Kidney capillary endothelial cell (primary cell): ENCODE measurements around the gene BRMS1L.
A peak's percentile ranks its signal among the peaks of the same experiment; 100 is the strongest.

Experiments
- DNase-seq: peaks from one replicate; pipeline ENCODE4 v3.0.0-alpha.2; 2018; ENCODE audit warnings: low spot score

BRMS1L gene

DNA sequence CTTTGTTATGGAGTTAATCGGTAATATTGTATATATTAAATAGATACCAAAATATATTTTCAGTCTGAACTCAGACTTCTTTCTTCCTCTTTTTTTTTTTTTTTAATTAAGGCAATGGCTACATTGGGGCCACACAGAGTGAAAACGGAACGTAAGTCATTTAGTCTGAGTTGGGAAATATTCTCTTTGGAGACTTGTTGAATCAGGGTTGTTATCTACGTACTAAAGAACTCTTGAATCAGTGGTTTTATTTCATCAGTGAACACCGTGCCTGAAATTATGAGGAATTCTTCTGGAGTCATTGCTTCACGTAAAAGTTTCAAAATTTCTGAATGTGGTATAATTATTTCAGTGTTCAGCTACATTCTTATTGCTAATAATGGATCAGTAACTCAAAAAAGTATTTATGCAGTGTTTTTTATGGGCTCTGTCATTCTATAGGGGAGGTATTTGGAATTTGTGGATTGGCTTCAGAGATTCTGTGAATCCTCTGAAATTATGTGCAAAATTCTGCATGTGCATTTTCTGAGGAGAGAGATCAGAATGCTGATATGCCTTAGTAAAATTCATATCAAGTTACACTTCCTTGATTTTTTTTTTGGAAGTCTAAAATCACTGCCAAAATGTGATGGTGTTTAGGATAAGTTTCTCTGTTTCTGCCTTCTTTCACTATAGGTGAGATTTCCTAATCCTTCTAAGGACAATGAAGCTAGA is 39.6 kb downstream of the BRMS1L start:
- DNase-seq: no peak

DNA sequence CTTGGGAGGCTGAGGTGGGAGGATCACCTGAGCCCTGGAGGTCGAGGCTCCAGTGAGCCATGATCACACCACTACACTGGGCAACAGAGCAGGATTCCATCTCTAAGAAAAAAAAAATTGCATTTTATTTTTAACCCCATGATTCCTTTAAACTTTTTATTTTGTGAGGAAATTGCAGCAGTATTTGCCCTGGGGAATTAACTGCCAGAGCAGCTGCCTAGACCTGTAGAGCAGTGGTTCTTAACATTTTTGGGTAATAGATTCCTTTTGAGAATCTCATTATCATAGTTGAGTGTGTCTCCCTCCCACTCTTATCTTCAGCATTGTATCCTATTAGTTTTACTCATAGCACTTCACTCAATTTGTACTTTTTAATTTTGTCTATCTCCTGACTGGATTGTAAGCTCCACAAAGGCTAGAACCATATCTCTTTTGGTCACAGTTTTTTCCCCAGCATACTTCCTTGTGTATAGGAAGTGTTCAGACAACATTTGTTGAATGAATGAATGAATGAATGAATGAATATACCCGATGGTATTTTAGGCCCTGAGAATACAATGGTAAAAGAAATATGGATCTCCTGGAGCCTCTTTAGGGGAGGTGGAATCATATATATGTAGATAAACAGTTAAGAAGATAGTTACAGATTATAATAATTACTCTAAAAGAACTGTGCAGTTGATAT is 40.6 kb downstream of the BRMS1L start:
- no peak for DNase-seq

DNA sequence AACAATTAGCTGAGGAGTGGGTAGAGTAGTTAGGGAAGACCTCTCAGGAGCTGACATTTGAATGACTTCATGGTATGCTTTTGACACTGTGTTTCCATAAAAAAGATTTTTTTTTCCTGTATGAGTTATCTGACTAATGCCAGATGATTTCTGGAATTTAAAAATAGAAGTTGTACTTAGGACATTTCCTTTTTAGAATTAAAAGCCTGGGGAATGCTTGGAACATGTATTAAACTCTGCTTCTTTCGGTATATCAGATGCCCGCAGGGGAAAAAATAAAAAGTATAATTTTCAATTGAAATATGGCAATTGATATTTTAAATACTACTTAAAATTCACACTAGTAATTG is 41.1 kb downstream of the BRMS1L start:
- DNase-seq: peak; percentile 30

DNA sequence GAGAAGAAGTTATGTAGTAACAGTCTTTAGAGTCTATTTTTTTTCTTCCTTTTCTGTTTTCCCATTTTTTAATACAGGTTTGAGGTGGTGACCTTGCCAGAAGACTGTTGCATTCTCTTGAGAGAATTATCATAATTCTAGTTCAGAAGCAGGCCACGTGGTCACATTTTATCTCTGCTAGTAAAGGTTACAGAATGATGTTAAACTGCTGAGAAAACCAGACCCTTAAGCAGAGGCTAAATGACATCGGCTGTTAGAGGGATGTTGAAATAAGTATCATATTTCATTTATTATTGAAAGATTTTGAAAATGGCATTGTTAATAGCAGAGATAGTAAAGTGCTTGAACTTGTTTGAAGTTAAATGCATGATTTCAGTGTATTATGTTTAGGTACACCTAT is 49.2 kb downstream of the BRMS1L start:
- DNase-seq: no peak

DNA sequence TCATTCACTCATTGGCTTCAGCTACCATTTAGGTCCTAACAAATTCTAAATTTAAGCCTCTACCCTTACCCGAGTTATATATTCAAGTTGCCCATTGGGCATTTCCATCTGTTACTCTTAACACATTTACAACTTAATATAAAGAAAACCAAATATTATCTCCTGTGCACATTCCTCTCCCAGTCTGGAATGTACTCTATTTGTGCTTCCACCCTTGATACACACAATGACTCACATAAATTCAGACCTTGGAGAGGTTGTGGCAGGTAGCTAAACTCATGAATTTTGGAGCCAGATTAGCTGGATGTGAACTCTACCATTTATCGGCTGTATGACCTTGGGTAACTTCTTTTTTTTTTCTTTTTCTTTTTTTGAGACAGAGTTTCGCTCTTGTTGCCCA is 51.1 kb downstream of the BRMS1L start:
- DNase-seq: no peak

DNA sequence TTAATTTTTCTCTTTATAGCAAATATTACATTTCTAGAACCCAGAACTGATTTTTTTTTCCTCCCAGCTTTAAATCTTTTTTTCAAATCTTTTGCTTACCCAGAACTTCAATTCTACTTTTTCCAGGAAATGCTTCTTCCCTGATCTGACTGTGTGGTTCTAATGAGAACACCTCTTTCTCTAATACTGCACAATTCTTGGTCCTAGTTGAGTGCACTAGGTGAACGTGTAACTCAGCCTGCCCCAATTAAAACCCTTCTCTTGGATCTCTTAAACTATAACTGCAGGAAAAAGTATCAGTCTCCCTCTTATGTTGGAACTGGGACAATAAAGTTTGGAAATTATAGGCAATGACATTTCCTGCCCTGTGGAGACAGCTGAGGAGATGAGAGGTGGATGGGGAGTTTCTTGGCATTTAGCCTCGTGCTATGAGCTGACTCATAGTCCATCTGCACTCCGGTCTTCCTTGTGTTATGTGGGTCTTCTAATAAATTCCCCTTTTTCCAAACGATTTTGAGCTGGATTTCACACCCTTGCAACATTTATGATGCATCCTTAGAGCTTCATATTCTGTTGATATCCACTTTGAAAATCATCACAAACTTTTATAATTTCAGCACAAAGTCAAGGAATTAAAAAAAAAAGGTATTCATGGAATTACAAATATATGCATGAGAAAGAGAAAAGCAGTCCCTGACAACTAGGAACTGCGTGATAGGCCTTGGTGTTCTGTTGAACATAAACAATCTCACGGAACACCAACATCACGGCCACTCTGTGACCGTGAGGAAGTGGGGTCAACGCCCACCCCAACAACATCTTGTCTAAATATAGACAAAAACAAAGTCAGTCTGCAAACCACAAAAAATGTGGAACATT is 52.4 kb downstream of the BRMS1L start:
- DNase-seq: peak; percentile 67

DNA sequence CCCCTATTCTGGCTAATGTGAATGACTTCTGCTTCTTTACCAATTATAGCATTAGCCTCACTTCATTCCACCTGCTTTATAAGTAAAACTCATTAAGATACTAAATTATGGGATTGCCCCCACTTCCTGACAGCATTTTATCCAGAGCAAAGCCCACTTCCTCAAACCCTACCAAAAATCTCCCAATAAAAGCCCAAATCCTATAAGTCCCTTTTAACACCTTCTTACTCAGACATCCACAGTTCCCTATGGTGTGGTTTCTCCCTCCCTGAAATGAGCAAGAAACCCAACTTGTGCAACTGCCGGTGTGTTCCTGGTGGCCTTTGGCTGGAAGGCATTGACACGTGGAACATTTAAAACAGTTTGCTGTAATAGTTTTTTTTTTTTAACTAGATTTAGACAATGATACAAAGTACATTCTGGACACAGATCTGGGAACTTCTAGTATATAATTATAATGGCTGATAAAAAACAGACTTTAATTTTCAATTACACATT is 53.1 kb downstream of the BRMS1L start:
- DNase-seq: no peak

DNA sequence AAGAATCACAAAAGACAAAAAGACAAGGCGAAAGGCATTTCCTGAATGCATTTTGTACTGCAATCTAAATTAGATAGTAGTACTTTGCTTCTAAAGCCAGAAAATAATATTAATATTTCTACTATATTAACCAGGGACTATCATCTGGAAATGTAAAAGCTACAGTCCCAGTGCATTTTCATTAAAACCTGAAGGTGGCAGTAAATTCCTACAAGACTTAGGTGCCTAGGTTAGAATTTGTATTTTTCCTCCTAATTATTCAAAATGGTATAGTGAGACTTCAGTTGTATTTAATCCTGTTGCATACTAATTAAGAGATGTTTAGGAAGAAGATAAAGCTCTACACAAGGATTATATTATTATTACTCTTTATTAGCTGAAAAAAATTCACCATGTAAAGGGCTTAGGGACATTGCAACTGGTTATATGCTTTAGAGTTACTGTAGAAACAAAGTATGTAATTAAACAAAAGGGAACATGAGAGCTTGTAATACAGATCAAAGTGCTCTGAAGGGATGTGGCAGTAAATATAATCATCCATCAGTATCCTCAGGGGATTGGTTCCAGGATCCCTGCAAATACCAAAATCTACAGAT is 53.6 kb downstream of the BRMS1L start:
- DNase-seq: peak; percentile 43

DNA sequence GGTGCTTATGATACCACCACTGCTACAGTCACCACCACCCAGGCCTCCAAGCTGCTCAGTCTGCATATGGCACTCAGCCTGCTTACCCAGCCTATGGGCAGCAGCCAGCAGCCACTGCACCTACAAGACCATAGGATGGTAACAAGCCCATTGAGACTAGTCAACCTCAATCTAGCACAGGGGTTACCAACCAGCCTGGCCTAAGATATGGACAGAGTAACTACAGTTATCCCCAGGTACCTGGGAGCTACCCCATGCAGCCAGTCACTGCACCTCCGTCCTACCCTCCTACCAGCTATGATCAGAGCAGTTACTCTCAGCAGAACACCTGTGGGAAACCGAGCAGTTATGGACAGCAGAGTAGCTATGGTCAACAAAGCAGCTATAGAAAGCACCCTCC is 55.1 kb downstream of the BRMS1L start:
- no peak for DNase-seq

DNA sequence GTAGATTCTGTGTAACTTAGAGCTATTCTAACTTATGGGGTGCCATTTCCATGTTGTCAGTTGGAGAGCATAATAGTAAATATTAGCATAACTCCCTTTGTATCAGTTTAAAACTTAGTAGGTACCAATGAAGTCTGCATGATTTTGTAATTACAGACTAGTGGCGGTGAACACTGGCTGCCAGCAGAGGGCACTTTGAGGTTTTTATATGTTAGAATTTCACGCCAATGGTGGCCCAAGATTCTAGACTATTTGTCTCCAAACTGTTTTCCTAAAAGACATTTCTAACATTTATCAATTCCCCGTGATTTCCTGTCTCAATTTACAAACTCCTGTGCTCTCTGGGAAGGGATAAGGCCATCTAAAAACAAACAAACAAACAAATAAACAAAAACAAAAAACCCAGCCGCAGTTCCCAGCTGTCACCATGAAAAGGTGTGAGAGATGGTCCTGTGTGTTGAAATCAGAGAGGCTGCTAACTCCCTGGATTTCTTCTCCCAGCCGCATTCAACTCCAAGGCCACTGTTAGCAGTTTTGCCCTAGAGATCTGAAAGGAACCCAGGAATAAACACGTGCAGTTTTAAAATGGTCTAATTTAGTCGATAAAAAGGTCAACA is 57.6 kb downstream of the BRMS1L start:
- DNase-seq: no peak

DNA sequence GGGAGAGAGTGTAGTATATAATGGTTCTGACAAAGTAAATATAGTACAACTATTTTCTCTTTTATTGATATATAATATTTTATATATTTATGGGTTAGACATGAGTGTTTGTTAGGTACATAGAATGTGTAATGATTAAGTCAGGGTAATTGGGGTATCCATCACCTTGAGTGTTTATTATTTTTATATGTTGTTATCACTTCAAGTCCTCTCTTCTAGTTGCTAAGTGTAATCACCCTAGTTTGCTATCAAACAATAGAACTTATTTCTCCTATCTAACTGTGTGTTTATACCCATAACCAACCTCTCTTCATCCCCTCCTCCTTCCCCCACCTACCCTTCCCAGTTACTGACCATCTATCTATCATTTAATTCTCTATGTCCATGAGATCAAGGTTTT is 64.2 kb downstream of the BRMS1L start:
- no peak for DNase-seq

DNA sequence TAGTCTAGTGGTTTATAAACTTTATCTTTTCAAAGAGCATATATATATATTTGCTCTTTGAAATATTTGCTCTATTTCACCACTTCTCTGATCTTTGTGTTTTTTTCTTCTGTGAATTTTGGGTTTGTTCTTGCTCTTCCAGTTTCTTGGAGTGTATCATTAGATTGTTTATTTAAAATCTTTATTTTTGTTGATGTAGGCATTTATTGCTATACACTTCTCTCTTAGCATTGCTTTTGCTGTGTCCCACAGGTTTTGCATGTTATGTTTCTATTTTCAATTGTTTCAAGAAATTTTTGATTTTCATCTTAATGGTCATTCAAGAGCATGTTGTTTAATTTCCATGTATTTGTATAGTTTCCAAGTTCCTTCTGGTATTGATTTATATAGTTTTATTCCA is 69.1 kb downstream of the BRMS1L start:
- no peak for DNase-seq

DNA sequence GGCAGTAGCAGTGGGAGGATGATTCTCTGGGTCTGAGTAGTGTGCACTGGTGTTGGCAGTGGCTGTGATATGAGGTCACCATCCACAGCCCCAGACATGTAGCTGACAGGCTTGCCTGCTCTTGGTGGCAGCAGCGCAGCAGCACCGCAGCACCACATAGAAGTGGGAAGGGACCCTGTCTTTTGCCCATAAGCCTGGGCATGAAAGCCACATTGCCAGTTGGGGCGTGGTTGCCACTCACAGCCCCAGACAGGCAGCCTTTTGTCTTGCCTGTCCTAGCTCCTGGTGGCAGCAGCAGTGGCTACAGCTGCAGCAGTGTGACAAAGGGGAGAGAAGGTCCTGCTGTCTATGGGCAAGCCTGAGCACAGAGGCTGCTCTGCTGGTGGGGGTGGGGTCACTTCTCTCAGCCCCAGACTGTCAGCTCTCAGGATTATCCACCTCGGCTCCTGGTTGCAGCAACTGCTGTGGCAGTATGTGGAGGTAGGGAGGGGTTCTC is 71.5 kb downstream of the BRMS1L start:
- no peak for DNase-seq

DNA sequence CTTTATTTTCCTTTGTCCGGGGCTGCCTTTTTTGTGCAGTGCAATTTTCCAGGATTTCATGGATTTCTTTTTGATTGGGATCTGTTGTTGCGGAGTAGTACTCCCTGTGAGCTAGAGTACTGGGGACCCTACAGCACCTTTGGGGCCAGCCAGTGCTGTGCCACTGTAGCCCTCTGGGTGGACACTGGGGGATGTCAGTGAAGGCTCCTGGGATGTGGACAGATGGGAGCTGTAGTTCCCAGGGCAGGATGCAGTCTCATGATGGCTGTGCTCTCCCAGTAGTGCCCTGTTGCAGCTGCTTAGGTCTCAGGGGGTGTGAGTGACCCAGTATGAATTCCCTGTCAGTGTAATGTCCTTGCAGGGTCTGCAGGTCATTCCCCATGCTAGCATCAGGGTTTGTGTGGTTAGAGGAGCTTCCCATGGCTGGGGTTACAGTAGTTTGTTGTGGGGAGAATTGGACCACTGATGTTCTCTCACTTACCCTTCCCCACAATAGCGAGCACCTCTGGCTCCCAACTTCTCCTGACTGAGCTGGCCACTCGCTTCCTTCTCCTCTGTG is 72.2 kb downstream of the BRMS1L start:
- no peak for DNase-seq

DNA sequence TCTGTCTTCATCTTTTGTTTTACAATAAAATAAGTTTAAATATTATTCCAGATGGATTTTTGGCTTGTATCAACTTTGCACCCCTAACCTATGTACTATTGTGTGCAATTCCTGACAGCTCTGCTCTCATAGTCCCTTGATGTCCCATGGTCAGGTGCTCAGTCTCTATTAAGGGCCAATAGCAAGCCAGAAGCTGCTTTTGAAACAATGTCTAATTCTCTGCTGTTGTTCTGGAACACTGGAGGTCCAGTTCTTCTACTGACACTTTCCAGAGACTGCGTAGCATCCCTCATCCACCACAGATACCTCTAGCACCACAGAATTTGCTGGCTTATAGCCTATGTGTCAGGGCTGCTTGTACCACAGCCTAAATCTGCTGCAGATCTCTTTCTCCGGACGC is 74.6 kb downstream of the BRMS1L start:
- DNase-seq: no peak

DNA sequence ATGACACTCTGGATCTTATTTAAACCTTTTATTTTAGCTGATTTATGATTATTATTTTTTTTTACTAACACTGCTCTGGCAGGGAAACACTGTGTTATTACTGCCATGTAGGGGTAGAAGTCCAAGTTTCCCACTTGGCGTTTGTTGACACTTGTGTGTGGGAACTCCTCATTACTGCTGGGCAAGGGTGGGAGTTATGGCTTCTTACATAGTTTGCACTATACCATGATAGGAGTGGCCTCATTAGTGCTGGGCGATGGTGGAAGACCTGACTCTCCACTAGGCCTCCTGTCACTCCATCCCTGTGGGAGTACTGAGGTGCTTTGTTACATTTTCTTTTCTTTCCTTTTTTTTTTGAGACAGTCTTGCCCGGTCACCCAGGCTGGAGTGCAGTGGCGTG is 83.5 kb downstream of the BRMS1L start:
- no peak for DNase-seq

DNA sequence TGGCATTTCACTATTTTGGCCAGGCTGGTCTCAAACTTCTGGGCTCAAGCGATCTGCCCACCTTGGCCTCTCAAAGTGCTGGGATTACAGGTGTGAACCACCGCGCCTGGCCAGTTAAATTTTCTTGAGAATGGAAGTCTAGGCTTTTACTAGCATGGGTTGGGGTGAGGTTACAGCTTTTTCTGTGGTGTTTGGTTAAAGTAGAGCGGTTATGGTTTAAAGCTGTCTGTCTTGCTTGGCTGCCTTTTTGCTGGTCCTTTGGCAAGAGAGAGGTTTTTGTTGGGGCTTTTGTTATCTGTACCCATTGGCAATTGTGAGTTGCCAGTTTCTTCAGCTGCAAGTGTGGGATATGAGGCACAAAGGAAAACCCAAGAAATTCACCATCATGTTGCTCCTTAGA is 84.1 kb downstream of the BRMS1L start:
- no peak for DNase-seq

DNA sequence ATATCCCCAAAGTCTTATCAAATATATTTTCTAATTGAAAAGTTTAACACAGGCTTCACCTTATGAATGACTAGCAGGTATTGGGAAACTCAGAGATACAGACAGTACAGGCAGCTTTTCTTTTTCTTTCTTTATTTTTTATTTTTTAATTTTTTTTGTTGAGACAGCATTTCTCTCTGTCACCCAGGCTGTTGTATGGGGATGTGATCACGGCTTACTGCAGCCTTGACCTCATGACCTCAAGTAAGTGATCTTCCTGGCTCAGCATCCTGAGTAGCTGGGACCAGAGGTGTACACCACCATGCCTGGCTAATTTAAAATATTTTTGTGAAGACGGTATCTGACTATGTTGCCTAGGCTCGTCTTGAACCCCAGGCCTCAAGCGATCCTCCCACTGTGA is 85.0 kb downstream of the BRMS1L start:
- DNase-seq: no peak

DNA sequence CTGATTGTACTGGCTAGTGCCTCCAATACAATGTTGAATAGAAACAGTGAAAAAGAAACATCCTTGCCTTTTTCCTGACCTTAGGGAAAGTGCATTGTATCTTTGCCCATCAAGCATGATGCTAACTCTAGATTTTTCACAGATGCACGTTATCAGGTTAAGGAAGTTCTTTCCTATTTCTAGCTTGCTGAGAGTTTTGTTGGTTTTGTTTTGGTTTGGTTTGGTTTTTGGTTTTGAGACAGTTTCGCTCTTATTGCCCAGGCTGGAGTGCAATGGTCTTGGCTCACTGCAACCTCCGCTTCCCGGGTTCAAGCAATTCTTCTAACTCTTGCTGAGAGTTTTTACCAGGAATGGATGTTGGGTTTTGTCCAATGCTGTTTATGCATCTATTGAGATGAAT is 89.0 kb downstream of the BRMS1L start:
- DNase-seq: no peak

DNA sequence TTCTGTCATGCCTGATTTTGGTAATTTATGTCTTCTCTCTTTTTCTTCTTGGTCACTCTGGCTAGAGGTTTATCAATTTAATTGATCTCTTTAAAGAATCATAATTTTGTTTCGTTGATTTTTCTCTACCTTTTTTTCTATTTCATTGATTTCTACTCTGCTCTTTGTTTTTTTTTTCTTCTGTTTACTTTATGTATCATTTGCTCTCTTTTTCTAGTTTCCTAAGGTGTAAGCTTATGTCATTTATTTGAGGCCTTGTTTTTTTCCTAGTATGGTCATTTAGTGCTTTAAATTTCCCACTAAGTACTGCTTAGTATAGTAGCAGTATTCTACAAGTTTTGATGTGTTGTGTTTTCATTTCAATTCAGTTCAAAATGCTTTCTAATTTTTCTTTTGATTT is 89.6 kb downstream of the BRMS1L start:
- DNase-seq: no peak
